ENCODE measurements around the gene WDR88.

GRCh38 chr19:33196446-33197193, 64.7 kb downstream of the WDR88 start:
- TF ChIP-seq POLR2AphosphoS5 (IDR thresholded peaks at IDR 0.05) (no peak), CTCF (IDR thresholded peaks at IDR 0.05) (no peak), POLR2A (IDR thresholded peaks at IDR 0.05) (no peak), EP300 (IDR thresholded peaks at IDR 0.05) (no peak)
